NOMO-1 (cell line): ENCODE results near the gene EML1.
A peak's percentile ranks its signal among the peaks of the same experiment; 100 is the strongest.

Experiments used
- DNase-seq, 2 experiments: peaks; one replicate each; lab custom pipeline; 2025; ENCODE audit not compliant: unreplicated experiment in 2 of 2; lab: John Stamatoyannopoulos, UW

The EML1 gene

GRCh38 chr14:99821519-99822508 lies 28.6 kb downstream of the EML1 start:
- peak in 1 of 2 experiments; percentile 44 for DNase-seq

- no peak for DNase-seq
Measured at GRCh38 chr14:99822800-99823455, 29.7 kb downstream of the EML1 start.

- no peak for DNase-seq
Measured at GRCh38 chr14:99824776-99825175, 31.6 kb downstream of the EML1 start.

GRCh38 chr14:99829450-99829849 lies 36.2 kb downstream of the EML1 start:
- DNase-seq = no peak

GRCh38 chr14:99831303-99831702 lies 38.1 kb downstream of the EML1 start:
- no peak for DNase-seq

GRCh38 chr14:99831903-99832685 lies 38.9 kb downstream of the EML1 start:
- DNase-seq = no peak

GRCh38 chr14:99837822-99838221 lies 44.6 kb downstream of the EML1 start:
- DNase-seq = no peak

GRCh38 chr14:99838639-99839134 lies 45.5 kb downstream of the EML1 start:
- DNase-seq = no peak

GRCh38 chr14:99839696-99840095 lies 46.5 kb downstream of the EML1 start:
- DNase-seq = no peak

GRCh38 chr14:99840265-99840664 lies 47.1 kb downstream of the EML1 start:
- no peak for DNase-seq

- no peak for DNase-seq
Measured at GRCh38 chr14:99840774-99841305, 47.6 kb downstream of the EML1 start.

GRCh38 chr14:99841436-99842071 lies 48.3 kb downstream of the EML1 start:
- DNase-seq = no peak

- no peak for DNase-seq
Measured at GRCh38 chr14:99842141-99842540, 48.9 kb downstream of the EML1 start.

- no peak for DNase-seq
Measured at GRCh38 chr14:99846808-99847207, 53.6 kb downstream of the EML1 start.

- no peak for DNase-seq
Measured at GRCh38 chr14:99850709-99851108, 57.5 kb downstream of the EML1 start.

GRCh38 chr14:99852578-99852977 lies 59.4 kb downstream of the EML1 start:
- DNase-seq = no peak

- DNase-seq = no peak
Measured at GRCh38 chr14:99853206-99853605, 60.0 kb downstream of the EML1 start.

GRCh38 chr14:99854831-99855230 lies 61.6 kb downstream of the EML1 start:
- DNase-seq = peak; percentile 64 to 86

GRCh38 chr14:99855271-99855670 lies 62.1 kb downstream of the EML1 start:
- DNase-seq = no peak

GRCh38 chr14:99857551-99857950 lies 64.3 kb downstream of the EML1 start:
- no peak for DNase-seq
